Gastrocnemius medialis (tissue), 4 donors: Measurements from ENCODE around the gene SAMD8.
A peak's percentile ranks its signal among the peaks of the same experiment; 100 is the strongest.

ENCODE experiments used
- CTCF ChIP-seq, 5 experiments: fragments of 450-650 bp in 3 of 5; fragments of 200-600 bp in 2 of 5; sonication (generic) in 2 of 5; IDR thresholded peaks in 4 of 5; conservative IDR thresholded peaks in 1 of 5; 1 replicate in 4 of 5; 2 replicates in 1 of 5; pipeline ENCODE4 v1.5.1; 2016 to 2019; ENCODE audit warnings: antibody characterized with exemption in 5 of 5, mild to moderate bottlenecking in 3 of 5, moderate library complexity in 3 of 5
- POLR2A ChIP-seq, 2 donors: fragments of 450-650 bp; IDR thresholded peaks; one replicate each; pipeline ENCODE4 v1.6.1; 2017; ENCODE audit warnings: antibody characterized with exemption in 2 of 2, mild to moderate bottlenecking in 2 of 2, moderate library complexity in 2 of 2

GRCh38 chr10:75110006-75110632 is 1.3 kb upstream of the SAMD8 start:
- TF ChIP-seq CTCF (IDR thresholded peaks at IDR 0.05 in 4 of 5, conservative IDR thresholded peaks at IDR 0.05 in 1 of 5): no peak
- peak in 1 of 2 donors; percentile 28 for TF ChIP-seq POLR2A (IDR thresholded peaks at IDR 0.05)
